Fibroblast of villous mesenchyme (primary cell): Measurements from ENCODE around the gene ATG4B. TPM values are rescaled to one million over a fixed set of nuclear protein-coding genes. Genes with fewer than 3 reads are reported as not detected.

ENCODE experiments used
- DNase-seq: peaks from one replicate; pipeline ENCODE4 v3.0.0-alpha.2; 2010; ENCODE audit warnings: low read depth
- H3K4me3 ChIP-seq: 2 replicates; pipeline ENCODE4 v1.5.1; 2011; ENCODE audit warnings: low read depth, mild to moderate bottlenecking, low read length
- CTCF ChIP-seq: IDR thresholded peaks from 2 replicates; pipeline ENCODE4 v1.5.1; 2012; ENCODE audit warnings: low read depth, mild to moderate bottlenecking, low read length; ENCODE audit not compliant: insufficient read depth
- total RNA-seq: library from RNA; depleted of rRNA; stranded (reverse); fragments of >200 nt; gene quantifications from 2 replicates; pipeline ENCODE4 v1.2.3, GENCODE V29; 2012

ATG4B gene
- total RNA-seq, 1 donor: 47.1 TPM

- DNase-seq: no peak
- TF ChIP-seq CTCF: no peak
- H3K4me3 ChIP-seq: no peak overlapping the region
Observed at GRCh38 chr2:241615041-241615440, 22.5 kb upstream of the ATG4B start.

- no peak overlapping the region for H3K4me3 ChIP-seq
- TF ChIP-seq CTCF: no peak
- no peak for DNase-seq
Observed at GRCh38 chr2:241615522-241616052, 21.9 kb upstream of the ATG4B start.

- no peak for DNase-seq
- no peak for TF ChIP-seq CTCF
Observed at GRCh38 chr2:241616168-241617125, 21.0 kb upstream of the ATG4B start.

GRCh38 chr2:241617431-241618154 is 19.9 kb upstream of the ATG4B start:
- TF ChIP-seq CTCF: no peak
- no peak overlapping the region for H3K4me3 ChIP-seq
- DNase-seq: no peak

More at GRCh38 chr2:241616168-241617125, 21.0 kb upstream of the ATG4B start:
- no peak overlapping the region for H3K4me3 ChIP-seq

GRCh38 chr2:241618296-241618805 is 19.1 kb upstream of the ATG4B start:
- H3K4me3 ChIP-seq: no peak overlapping the region
- TF ChIP-seq CTCF: no peak
- no peak for DNase-seq

GRCh38 chr2:241618829-241619228 is 18.7 kb upstream of the ATG4B start:
- no peak overlapping the region for H3K4me3 ChIP-seq
- no peak for DNase-seq
- no peak for TF ChIP-seq CTCF
